AG09319 (cell line): Measurements from ENCODE around the gene USP6NL.
"Not testable (repeated sequence)": the region's sequence is repeated elsewhere in the genome, so short reads cannot be mapped to it uniquely, and the experiment has no call there.

Experiments
- DNase-seq: peaks from one replicate; pipeline ENCODE4 v3.0.0-alpha.2; 2010; ENCODE audit warnings: low read depth; ENCODE audit errors: extremely low read depth
- CTCF ChIP-seq: IDR thresholded peaks from 2 replicates; pipeline ENCODE4 v1.5.1; 2011; ENCODE audit warnings: low read depth, mild to moderate bottlenecking, inconsistent platforms, low read length, moderate library complexity

Gene USP6NL

GRCh38 chr10:11439523-11440053, 171.9 kb downstream of the USP6NL start:
- no peak for DNase-seq
- TF ChIP-seq CTCF, result no peak

- DNase-seq, result no peak
- TF ChIP-seq CTCF, result no peak
Measured at GRCh38 chr10:11437391-11438142, 173.9 kb downstream of the USP6NL start.

GRCh38 chr10:11436445-11436844, 175.0 kb downstream of the USP6NL start:
- DNase-seq, result not testable (repeated sequence)

- TF ChIP-seq CTCF, result no peak
- no peak for DNase-seq
Measured at GRCh38 chr10:11435581-11435981, 175.9 kb downstream of the USP6NL start.

- no peak for DNase-seq
- peak; percentile 12; the same call in 1 of the 2 replicates for TF ChIP-seq CTCF
Measured at GRCh38 chr10:11434324-11434723, 177.1 kb downstream of the USP6NL start.

GRCh38 chr10:11433657-11434056, 177.8 kb downstream of the USP6NL start:
- DNase-seq, result no peak
- no peak for TF ChIP-seq CTCF

- no peak for DNase-seq
- TF ChIP-seq CTCF, result no peak
Measured at GRCh38 chr10:11431216-11431555, 180.3 kb downstream of the USP6NL start.
